WTC11 (cell line): Measurements from ENCODE around the gene ANKRD9. TPM values are rescaled to one million over a fixed set of nuclear protein-coding genes. Genes with fewer than 3 reads are reported as not detected.
A peak's percentile ranks its signal among the peaks of the same experiment; 100 is the strongest.

Experiments used
- ATAC-seq: fragments of 200-7000 bp; cut with Tn5 transposase; 2 replicates; pipeline ENCODE4 v1.10.0; 2021; ENCODE audit warnings: mild to moderate bottlenecking, moderate library complexity
- Bru-seq: library from RNA; stranded (reverse); fragments of 400-500 nt; gene quantifications from one replicate; lab custom pipeline; 2021; lab: Mats Ljungman, UMichigan
- CTCF ChIA-PET: fragments of 300-600 bp; sonication (Branson Sonifier 250); formaldehyde crosslinking; loops from one replicate; lab custom pipeline; 2021; ENCODE audit warnings: antibody characterized with exemption; lab: Charles Lee
- POLR2A ChIA-PET: fragments of 350-600 bp; sonication (Branson Sonifier 250); formaldehyde crosslinking; loops from one replicate; lab custom pipeline; 2021; ENCODE audit warnings: antibody characterized with exemption; lab: Charles Lee
- DNase-seq: peaks from one replicate; pipeline ENCODE4 v3.0.0; 2021; ENCODE audit warnings: low spot score
- H3K27ac Mint-ChIP-seq: 2 replicates; pipeline ENCODE4 v1.8.0; 2021; ENCODE audit warnings: mixed read lengths
- H3K27me3 Mint-ChIP-seq: 2 replicates; pipeline ENCODE4 v1.8.0; 2021; ENCODE audit warnings: low read depth, mild to moderate bottlenecking, moderate library complexity, mixed read lengths
- H3K36me3 Mint-ChIP-seq: 2 replicates; pipeline ENCODE4 v1.8.0; 2021; ENCODE audit warnings: mixed read lengths
- H3K4me1 Mint-ChIP-seq: 2 replicates; pipeline ENCODE4 v1.8.0; 2022; ENCODE audit warnings: mixed read lengths
- H3K4me3 Mint-ChIP-seq: 2 replicates; pipeline ENCODE4 v1.8.0; 2021; ENCODE audit warnings: mild to moderate bottlenecking, moderate library complexity, mixed read lengths
- H3K9me3 Mint-ChIP-seq: 2 replicates; pipeline ENCODE4 v1.8.0; 2021; ENCODE audit warnings: mixed read lengths
- AR ChIP-seq: fragments of 250-450 bp; sonication (Bioruptor Pico); IDR thresholded peaks from 2 replicates; pipeline ENCODE4 v1.9.0; 2021; ENCODE audit warnings: mild to moderate bottlenecking
- ARID4B ChIP-seq: sonication (generic); formaldehyde crosslinking; IDR thresholded peaks from 2 replicates; pipeline ENCODE4 v1.8.0; 2023; ENCODE audit warnings: missing genetic modification reagents, mild to moderate bottlenecking, borderline replicate concordance
- CBFB ChIP-seq: sonication (generic); formaldehyde crosslinking; IDR thresholded peaks from 2 replicates; pipeline ENCODE4 v1.8.1; 2022; ENCODE audit warnings: mild to moderate bottlenecking, low read depth, missing genetic modification reagents
- CREM ChIP-seq: sonication (generic); formaldehyde crosslinking; IDR thresholded peaks from 2 replicates; pipeline ENCODE4 v1.8.1; 2022; ENCODE audit warnings: mild to moderate bottlenecking, missing genetic modification reagents, moderate library complexity
- EMX1 ChIP-seq: fragments of 250-450 bp; sonication (Bioruptor Pico); IDR thresholded peaks from 2 replicates; pipeline ENCODE4 v1.8.0; 2021; ENCODE audit warnings: mild to moderate bottlenecking
- ESRRA ChIP-seq: sonication (generic); formaldehyde crosslinking; IDR thresholded peaks from 2 replicates; pipeline ENCODE4 v1.8.1; 2022; ENCODE audit warnings: mild to moderate bottlenecking, missing genetic modification reagents, borderline replicate concordance
- FOXP4 ChIP-seq: sonication (generic); formaldehyde crosslinking; IDR thresholded peaks from 2 replicates; pipeline ENCODE4 v1.8.0; 2022; ENCODE audit warnings: mild to moderate bottlenecking, missing genetic modification reagents
- IRF1 ChIP-seq: sonication (generic); formaldehyde crosslinking; IDR thresholded peaks from 2 replicates; pipeline ENCODE4 v1.8.0; 2023; ENCODE audit warnings: missing genetic modification reagents
- JAZF1 ChIP-seq: fragments of 250-450 bp; sonication (Bioruptor Pico); IDR thresholded peaks from 2 replicates; pipeline ENCODE4 v1.9.0; 2021; ENCODE audit warnings: moderate library complexity, mild to moderate bottlenecking, inconsistent platforms
- JUN ChIP-seq: sonication (generic); formaldehyde crosslinking; IDR thresholded peaks from 2 replicates; pipeline ENCODE4 v1.8.0; 2023; ENCODE audit warnings: mild to moderate bottlenecking, missing genetic modification reagents
- NFYB ChIP-seq: sonication (generic); formaldehyde crosslinking; conservative IDR thresholded peaks from 2 replicates; pipeline ENCODE4 v1.8.0; 2022; ENCODE audit warnings: low read depth, missing genetic modification reagents
- NR1H2 ChIP-seq: sonication (generic); formaldehyde crosslinking; IDR thresholded peaks from 2 replicates; pipeline ENCODE4 v1.9.0; 2021; ENCODE audit warnings: mild to moderate bottlenecking, moderate library complexity, missing genetic modification reagents
- ZNF121 ChIP-seq: sonication (generic); formaldehyde crosslinking; IDR thresholded peaks from 2 replicates; pipeline ENCODE4 v1.8.0; 2023; ENCODE audit warnings: missing genetic modification reagents
- ZNF219 ChIP-seq: sonication (generic); formaldehyde crosslinking; IDR thresholded peaks from 2 replicates; pipeline ENCODE4 v1.8.0; 2023; ENCODE audit warnings: missing genetic modification reagents, mild to moderate bottlenecking, borderline replicate concordance
- long read RNA-seq, 3 experiments: library from RNA in 1 of 3; library from capped mRNA in 1 of 3; library from polyadenylated mRNA in 1 of 3; unstranded in 2 of 3; stranded (forward) in 1 of 3; transcript quantifications; one replicate each; pipeline ENCODE4 v2.0.0, GENCODE V29; 2021
- total RNA-seq: library from RNA; stranded (reverse); gene quantifications from 3 replicates; pipeline ENCODE4 v1.2.3, GENCODE V29; 2021
- TF ChIP-seq, protein P1 (sequence below): sonication (generic); formaldehyde crosslinking; IDR thresholded peaks from 2 replicates; pipeline ENCODE4 v1.8.1; 2023; ENCODE audit warnings: mild to moderate bottlenecking, missing genetic modification reagents, moderate library complexity
- TF ChIP-seq, protein P2 (sequence below): fragments of 200-600 bp; IDR thresholded peaks from 2 replicates; pipeline ENCODE4 v1.8.0; 2022; ENCODE audit warnings: antibody characterized with exemption
- TF ChIP-seq, protein P3 (sequence below): sonication (generic); formaldehyde crosslinking; IDR thresholded peaks from 2 replicates; pipeline ENCODE4 v1.8.0; 2022; ENCODE audit warnings: mild to moderate bottlenecking, missing genetic modification reagents

ANKRD9 gene
- total RNA-seq (55.6 to 63.8 TPM (median 56.6 TPM) in 3 replicates), Bru-seq, nascent RNA (percentile 59 among the genes with signal in this experiment)
- long read RNA-seq, experiment 1, full-length matches to known transcripts: 92 of 110 reads
- long read RNA-seq, experiment 1, partial matches to known transcripts: 0 of 110 reads
- long read RNA-seq, experiment 1, other reads (novel, unspliced or antisense): 18 of 110 reads
- long read RNA-seq, experiment 2, full-length matches to known transcripts: 54 of 89 reads
- long read RNA-seq, experiment 2, partial matches to known transcripts: 1 of 89 reads
- long read RNA-seq, experiment 2, other reads (novel, unspliced or antisense): 34 of 89 reads
- long read RNA-seq, experiment 3, partial matches to known transcripts: 0 of 1 reads
- long read RNA-seq, experiment 3, other reads (novel, unspliced or antisense): 1 of 1 reads

DNA sequence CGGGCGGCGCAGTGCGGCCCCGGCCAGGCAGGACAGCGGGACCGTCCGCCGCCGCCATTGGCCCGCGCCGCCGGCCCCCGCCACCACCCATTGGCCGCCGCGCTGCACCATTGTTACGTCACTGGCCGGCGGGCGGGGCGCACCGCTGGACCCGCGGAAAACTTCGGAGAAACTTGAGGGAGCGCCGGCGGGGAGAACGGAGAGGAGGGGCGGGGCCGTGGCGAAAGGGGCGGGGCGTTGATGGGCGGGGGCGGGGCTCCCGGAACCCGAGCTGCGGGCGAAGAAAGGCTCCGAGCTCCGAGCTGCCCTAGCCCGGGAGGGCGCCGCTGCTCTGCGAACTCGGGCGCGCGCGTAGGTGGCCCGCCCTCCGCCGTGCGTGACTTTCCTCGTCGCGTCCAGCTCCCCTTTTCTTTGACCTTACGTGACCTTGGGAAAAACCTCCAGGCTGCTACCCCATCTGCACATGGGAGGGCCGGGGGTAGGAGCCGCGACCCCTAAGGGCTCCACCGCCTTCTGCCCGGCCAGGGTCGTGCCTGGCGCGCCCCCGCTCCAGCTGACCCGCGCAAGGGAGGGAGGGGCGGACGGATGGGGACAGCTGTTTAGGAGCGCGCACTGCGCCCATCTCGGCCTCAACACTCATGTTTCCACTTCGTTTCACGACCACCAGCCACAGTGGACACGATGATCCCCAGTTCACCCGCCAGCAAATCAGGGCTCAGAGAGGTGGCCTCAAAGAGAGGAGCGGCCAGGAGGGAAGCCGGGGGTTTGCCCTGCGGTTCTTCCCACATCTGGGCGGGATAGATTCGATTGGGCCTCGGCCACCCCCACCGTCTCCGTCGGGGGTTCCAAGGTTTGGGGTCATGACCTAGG is at the start of gene ANKRD9:
ANKRD9 (minus strand) TSS at position 31 of the 870 bp plus-strand sequence. CDS start 1,887 bp downstream, outside the sequence.
- POLR2A ChIA-PET: interaction anchor here (1.0 to 1.3 kb wide), 2 partner anchors 30 to 192 kb away, joined by 3 read pairs; no protein-coding TSS in a partner anchor
- DNase-seq (peak; percentile 96), ATAC-seq (peak; percentile 65)
- peak within 1 kb of the TSS; percentile 89 for H3K27ac Mint-ChIP-seq
- no peaks in the 10 kb centered on the region; the same call in 1 of the 2 replicates for H3K36me3 Mint-ChIP-seq
- peak within 1 kb of the TSS; percentile 88 for H3K4me3 Mint-ChIP-seq
- no peaks in the 10 kb centered on the region for H3K9me3 Mint-ChIP-seq
- H3K27me3 Mint-ChIP-seq: peaks cover 2% of the 10 kb centered on the region; the same call in 1 of the 2 replicates
- peaks cover 15% of the 10 kb centered on the region for H3K4me1 Mint-ChIP-seq
- CTCF ChIA-PET: interaction anchor here (0.5 to 1.8 kb wide), 10 partner anchors 8 to 496 kb away, joined by 3 to 14 read pairs (median 6); no protein-coding TSS in a partner anchor
- TF ChIP-seq JUN (CRISPR knock-in tag): no peak
- TF ChIP-seq NR1H2 (CRISPR knock-in tag): no peak
- TF ChIP-seq IRF1: no peak
- TF ChIP-seq CREM (CRISPR knock-in tag): peak; percentile 51; the same call in 1 of the 2 replicates
- peak; percentile 39; the same call in 1 of the 2 replicates for TF ChIP-seq FOXP4
- TF ChIP-seq ZNF219 (CRISPR knock-in tag): no peak
- TF ChIP-seq, protein P1, sequence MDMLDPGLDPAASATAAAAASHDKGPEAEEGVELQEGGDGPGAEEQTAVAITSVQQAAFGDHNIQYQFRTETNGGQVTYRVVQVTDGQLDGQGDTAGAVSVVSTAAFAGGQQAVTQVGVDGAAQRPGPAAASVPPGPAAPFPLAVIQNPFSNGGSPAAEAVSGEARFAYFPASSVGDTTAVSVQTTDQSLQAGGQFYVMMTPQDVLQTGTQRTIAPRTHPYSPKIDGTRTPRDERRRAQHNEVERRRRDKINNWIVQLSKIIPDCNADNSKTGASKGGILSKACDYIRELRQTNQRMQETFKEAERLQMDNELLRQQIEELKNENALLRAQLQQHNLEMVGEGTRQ (CRISPR knock-in tag): no peak
- 0 out of 2 replicates have a peak, but pooled peaks have one; percentile 39 for TF ChIP-seq CBFB (CRISPR knock-in tag)
- no peak for TF ChIP-seq JAZF1 (CRISPR knock-in tag)
- TF ChIP-seq NFYB (CRISPR knock-in tag): peak; percentile 67
- TF ChIP-seq ZNF121 (CRISPR knock-in tag): 0 out of 2 replicates have a peak, but pooled peaks have one; percentile 1
- TF ChIP-seq, protein P2, sequence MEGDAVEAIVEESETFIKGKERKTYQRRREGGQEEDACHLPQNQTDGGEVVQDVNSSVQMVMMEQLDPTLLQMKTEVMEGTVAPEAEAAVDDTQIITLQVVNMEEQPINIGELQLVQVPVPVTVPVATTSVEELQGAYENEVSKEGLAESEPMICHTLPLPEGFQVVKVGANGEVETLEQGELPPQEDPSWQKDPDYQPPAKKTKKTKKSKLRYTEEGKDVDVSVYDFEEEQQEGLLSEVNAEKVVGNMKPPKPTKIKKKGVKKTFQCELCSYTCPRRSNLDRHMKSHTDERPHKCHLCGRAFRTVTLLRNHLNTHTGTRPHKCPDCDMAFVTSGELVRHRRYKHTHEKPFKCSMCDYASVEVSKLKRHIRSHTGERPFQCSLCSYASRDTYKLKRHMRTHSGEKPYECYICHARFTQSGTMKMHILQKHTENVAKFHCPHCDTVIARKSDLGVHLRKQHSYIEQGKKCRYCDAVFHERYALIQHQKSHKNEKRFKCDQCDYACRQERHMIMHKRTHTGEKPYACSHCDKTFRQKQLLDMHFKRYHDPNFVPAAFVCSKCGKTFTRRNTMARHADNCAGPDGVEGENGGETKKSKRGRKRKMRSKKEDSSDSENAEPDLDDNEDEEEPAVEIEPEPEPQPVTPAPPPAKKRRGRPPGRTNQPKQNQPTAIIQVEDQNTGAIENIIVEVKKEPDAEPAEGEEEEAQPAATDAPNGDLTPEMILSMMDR: no peak
- TF ChIP-seq ESRRA (CRISPR knock-in tag): peak; percentile 81; the same call in 1 of the 2 replicates
- no peak for TF ChIP-seq AR (CRISPR knock-in tag)
- 0 out of 2 replicates have a peak, but pooled peaks have one; percentile 13 for TF ChIP-seq ARID4B
- TF ChIP-seq EMX1 (CRISPR knock-in tag): no peak
- TF ChIP-seq, protein P3, sequence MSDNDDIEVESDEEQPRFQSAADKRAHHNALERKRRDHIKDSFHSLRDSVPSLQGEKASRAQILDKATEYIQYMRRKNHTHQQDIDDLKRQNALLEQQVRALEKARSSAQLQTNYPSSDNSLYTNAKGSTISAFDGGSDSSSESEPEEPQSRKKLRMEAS (CRISPR knock-in tag): peak; percentile 47; the same call in 1 of the 2 replicates
